ENCODE results near the gene SUSD4.

Gene SUSD4

GRCh38 chr1:223177681-223178080 is 186.3 kb downstream of the SUSD4 start:
- DNase-seq = peak; percentile 55 to 69
- Histone ChIP-seq H3K36me3 (no peaks in the 10 kb centered on the region), H3K9me3 (no peaks in the 10 kb centered on the region), H3K4me1 (peaks cover 0 to 9% (median 3%) of the 10 kb centered on the region in 4 donors), H3K4me3 (no peak overlapping the region), H3K27me3 (no peaks in the 10 kb centered on the region), H3K27ac (no peak overlapping the region)
- TF ChIP-seq, protein P1, sequence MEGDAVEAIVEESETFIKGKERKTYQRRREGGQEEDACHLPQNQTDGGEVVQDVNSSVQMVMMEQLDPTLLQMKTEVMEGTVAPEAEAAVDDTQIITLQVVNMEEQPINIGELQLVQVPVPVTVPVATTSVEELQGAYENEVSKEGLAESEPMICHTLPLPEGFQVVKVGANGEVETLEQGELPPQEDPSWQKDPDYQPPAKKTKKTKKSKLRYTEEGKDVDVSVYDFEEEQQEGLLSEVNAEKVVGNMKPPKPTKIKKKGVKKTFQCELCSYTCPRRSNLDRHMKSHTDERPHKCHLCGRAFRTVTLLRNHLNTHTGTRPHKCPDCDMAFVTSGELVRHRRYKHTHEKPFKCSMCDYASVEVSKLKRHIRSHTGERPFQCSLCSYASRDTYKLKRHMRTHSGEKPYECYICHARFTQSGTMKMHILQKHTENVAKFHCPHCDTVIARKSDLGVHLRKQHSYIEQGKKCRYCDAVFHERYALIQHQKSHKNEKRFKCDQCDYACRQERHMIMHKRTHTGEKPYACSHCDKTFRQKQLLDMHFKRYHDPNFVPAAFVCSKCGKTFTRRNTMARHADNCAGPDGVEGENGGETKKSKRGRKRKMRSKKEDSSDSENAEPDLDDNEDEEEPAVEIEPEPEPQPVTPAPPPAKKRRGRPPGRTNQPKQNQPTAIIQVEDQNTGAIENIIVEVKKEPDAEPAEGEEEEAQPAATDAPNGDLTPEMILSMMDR (IDR thresholded peaks at IDR 0.05) = no peak
- intact Hi-C loops (cut with DNase I; ENCODE audit: low total_unique reads) = no loop called here

DNA sequence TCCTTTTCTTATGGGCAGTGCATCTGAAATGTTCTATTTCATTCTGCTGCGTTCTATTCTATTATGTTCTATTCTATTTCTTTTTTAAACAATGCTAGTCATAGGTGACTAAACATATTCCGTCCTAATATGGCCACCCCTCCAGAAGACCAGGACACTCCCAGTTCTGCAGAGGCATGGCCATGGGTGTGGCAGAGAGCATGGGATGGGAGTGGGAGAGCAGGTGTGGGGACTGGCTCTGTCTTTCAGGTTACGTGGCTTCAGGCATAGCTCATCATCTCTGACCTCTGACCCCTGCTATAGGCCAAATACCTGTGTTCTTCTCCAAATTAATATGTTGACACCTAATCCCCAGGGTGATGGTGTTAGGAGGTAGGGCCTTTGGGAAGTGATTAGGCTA is 187.5 kb downstream of the SUSD4 start:
- TF ChIP-seq, protein P1 (IDR thresholded peaks at IDR 0.05) = no peak
- peaks cover 0 to 9% (median 3%) of the 10 kb centered on the region in 4 donors for H3K4me1 ChIP-seq
- H3K27ac ChIP-seq = no peak overlapping the region
- DNase-seq = no peak
- no peaks in the 10 kb centered on the region for H3K27me3 ChIP-seq
- H3K4me3 ChIP-seq = no peak overlapping the region
- intact Hi-C loops (cut with DNase I; ENCODE audit: low total_unique reads) = no loop called here
- H3K36me3 ChIP-seq = no peaks in the 10 kb centered on the region
- H3K9me3 ChIP-seq = no peaks in the 10 kb centered on the region

DNA sequence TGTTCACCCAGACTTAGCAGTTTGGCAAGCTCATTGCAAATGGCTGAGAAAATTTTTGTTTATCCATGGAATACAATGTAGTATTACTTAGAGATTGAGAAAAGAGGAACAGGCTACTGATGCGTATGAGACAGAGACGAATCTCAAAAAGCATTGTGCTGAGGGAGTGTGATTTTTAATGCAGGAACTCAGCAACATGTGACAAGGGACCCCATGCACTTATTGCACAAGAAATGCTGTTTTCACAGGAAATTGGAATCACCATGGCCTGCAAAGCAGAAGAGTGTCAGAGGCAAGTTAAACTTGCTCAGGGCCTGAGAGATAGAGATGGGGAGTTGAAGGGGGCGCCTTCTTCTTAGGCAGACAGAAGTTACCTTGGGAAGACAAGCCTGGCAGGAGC is 188.3 kb downstream of the SUSD4 start:
- Histone ChIP-seq H3K4me1 (peaks cover 0 to 9% (median 3%) of the 10 kb centered on the region in 4 donors), H3K9me3 (no peaks in the 10 kb centered on the region), H3K36me3 (no peaks in the 10 kb centered on the region), H3K27me3 (no peaks in the 10 kb centered on the region), H3K27ac (no peak overlapping the region), H3K4me3 (no peak overlapping the region)
- DNase-seq = peak in 1 of 2 donors; percentile 55
- intact Hi-C loops (cut with DNase I; ENCODE audit: low total_unique reads) = no loop called here
- TF ChIP-seq, protein P1 (IDR thresholded peaks at IDR 0.05) = no peak

GRCh38 chr1:223175032-223175431 is 188.9 kb downstream of the SUSD4 start:
- Histone ChIP-seq H3K4me3 (no peak overlapping the region), H3K4me1 (peaks cover 0 to 9% (median 3%) of the 10 kb centered on the region in 4 donors), H3K27ac (no peak overlapping the region), H3K9me3 (no peaks in the 10 kb centered on the region), H3K36me3 (no peaks in the 10 kb centered on the region), H3K27me3 (no peaks in the 10 kb centered on the region)
- DNase-seq = no peak
- intact Hi-C loops (cut with DNase I; ENCODE audit: low total_unique reads) = no loop called here
- TF ChIP-seq, protein P1 (IDR thresholded peaks at IDR 0.05) = no peak
